Adrenal gland (tissue), 12 donors: ENCODE measurements around the gene ADGRB3. TPM values are rescaled to one million over a fixed set of nuclear protein-coding genes. Genes with fewer than 3 reads are reported as not detected.

Source experiments
- DNase-seq, 7 donors: peaks; one replicate each; pipeline ENCODE4 v3.0.0-alpha.2; 2019 to 2020
- H3K27ac ChIP-seq, 5 donors: fragments of 200-600 bp; sonication (generic) in 4 of 5; 1 replicate in 3 of 5; 2 replicates in 2 of 5; pipeline versions ENCODE4 v1.5.1 to v1.8.0; 2016 to 2020; ENCODE audit warnings: mild to moderate bottlenecking in 1 of 5
- H3K27me3 ChIP-seq: fragments of 200-600 bp; 2 replicates; pipeline ENCODE4 v1.8.0; 2021
- H3K36me3 ChIP-seq, 2 donors: fragments of 200-600 bp; replicated peaks in 1 of 2; 1 replicate in 1 of 2; 2 replicates in 1 of 2; pipeline versions ENCODE4 v1.5.1 to v1.8.0; 2018 to 2022
- H3K4me1 ChIP-seq, 2 donors: fragments of 200-600 bp; replicated peaks in 1 of 2; 1 replicate in 1 of 2; 2 replicates in 1 of 2; pipeline versions ENCODE4 v1.5.1 to v1.8.0; 2018 to 2021
- H3K4me3 ChIP-seq, 4 donors: fragments of 200-600 bp; sonication (generic) in 3 of 4; one replicate each; pipeline ENCODE4 v1.5.1; 2016 to 2018
- H3K9me3 ChIP-seq, 3 donors: fragments of 200-600 bp; sonication (generic) in 1 of 3; replicated peaks in 1 of 3; 1 replicate in 2 of 3; 2 replicates in 1 of 3; pipeline versions ENCODE4 v1.5.1 to v1.8.0; 2016 to 2021
- CTCF ChIP-seq, 6 experiments: fragments of 450-650 bp in 4 of 6; fragments of 200-600 bp in 2 of 6; sonication (generic) in 1 of 6; IDR thresholded peaks; 1 replicate in 5 of 6; 2 replicates in 1 of 6; pipeline versions ENCODE4 v1.5.1 to v1.8.0; 2016 to 2021; ENCODE audit warnings: antibody characterized with exemption in 6 of 6, mild to moderate bottlenecking in 2 of 6, moderate library complexity in 1 of 6
- POLR2A ChIP-seq, 2 donors: fragments of 450-650 bp; IDR thresholded peaks; one replicate each; pipeline ENCODE4 v1.6.1; 2017; ENCODE audit warnings: antibody characterized with exemption in 2 of 2, mild to moderate bottlenecking in 2 of 2, moderate library complexity in 1 of 2
- WGBS, 4 donors: extraction: QIAGEN DNeasy Blood & Tissue Kit in 2 of 4; methylation state at CpG; one replicate each; pipeline versions ENCODE4 v1.1.5 to v1.1.7; 2013 to 2017; 5-methylcytosine and 5-hydroxymethylcytosine counted together
- intact Hi-C, 2 donors: fragments of 100-400 bp; cut with DNase I; formaldehyde crosslinking; loops; one replicate each; pipeline versions ENCODE4 v1.14.1 to v1.15.0; 2022 to 2023
- polyA plus RNA-seq, 3 donors: library from polyadenylated mRNA; stranded (reverse); fragments of 200-250 nt in 2 of 3; fragments of 350-450 nt in 1 of 3; fragmentation: Illumina TruSeq in 1 of 3; extraction: RNeasy Lipid Tissue Mini Kit (QIAGEN cat#74804) in 1 of 3; gene quantifications; one replicate each; pipeline ENCODE4 v1.2.3, GENCODE V29; 2013 to 2014
- total RNA-seq, 9 donors: library from RNA; depleted of rRNA in 4 of 9; stranded (reverse); fragments of >200 nt in 4 of 9; fragments of 120-200 nt in 1 of 9; fragmentation: NEBNext Ultra II Directional in 1 of 9; extraction: Animal tissue kit (Norgen Biotek cat#: 25700) in 1 of 9; gene quantifications; one replicate each; pipeline versions ENCODE4 v1.1.0 to v1.2.4, GENCODE V29; 2013 to 2023
- donor health status: healthy with polysubstance abuse.
- donor health status: Bipolar disorder and iron deficiency.
- donor health status: DM: yes; HTN: yes; CAD: no.
- donor health status: DM: no; HTN: no; CAD: no.
- donor health status: DM: no; HTN: no; CAD: no.
- donor health status: DM: yes; HTN: yes; CAD: no.

Gene ADGRB3
- total and polyA plus RNA-seq, 12 donors, result 1.3 to 9.0 (median 3.1) TPM

- H3K4me3 ChIP-seq, result no peak overlapping the region
- H3K36me3 ChIP-seq, result no peaks in the 10 kb centered on the region
- 71 to 76% (median 74%) methylated on average over 8 of the region's 8 CpGs for WGBS, 4 donors
- no peak overlapping the region for H3K27ac ChIP-seq
- H3K27me3 ChIP-seq, result no peaks in the 10 kb centered on the region
- H3K9me3 ChIP-seq, result no peaks in the 10 kb centered on the region
- peak in 1 of 7 donors; percentile 63 for DNase-seq
- TF ChIP-seq CTCF (IDR thresholded peaks at IDR 0.05) (no peak), POLR2A (IDR thresholded peaks at IDR 0.05) (no peak)
- H3K4me1 ChIP-seq, result no peaks in the 10 kb centered on the region
- intact Hi-C loops, result no loop called here
These were observed 126.0 kb downstream of the ADGRB3 start for GRCh38 chr6:68760941-68761676.

- Histone ChIP-seq H3K27me3 (no peaks in the 10 kb centered on the region), H3K36me3 (no peaks in the 10 kb centered on the region), H3K9me3 (no peaks in the 10 kb centered on the region), H3K4me3 (no peak overlapping the region), H3K4me1 (no peaks in the 10 kb centered on the region), H3K27ac (no peak overlapping the region)
- no peak for DNase-seq
- intact Hi-C loops, result no loop called here
- TF ChIP-seq CTCF (IDR thresholded peaks at IDR 0.05) (no peak), POLR2A (IDR thresholded peaks at IDR 0.05) (no peak)
- 64 to 73% (median 69%) methylated on average over 2 of the region's 2 CpGs for WGBS, 4 donors
These were observed 126.9 kb downstream of the ADGRB3 start for GRCh38 chr6:68761985-68762384.

GRCh38 chr6:68771426-68771825, 136.3 kb downstream of the ADGRB3 start:
- intact Hi-C loops, result no loop called here

GRCh38 chr6:68774843-68775242, 139.8 kb downstream of the ADGRB3 start:
- H3K27me3 ChIP-seq, result no peaks in the 10 kb centered on the region
- TF ChIP-seq POLR2A (IDR thresholded peaks at IDR 0.05) (no peak), CTCF (IDR thresholded peaks at IDR 0.05) (no peak)
- 63 to 83% (median 69%) methylated on average over 1 of the region's 1 CpG for WGBS, 4 donors
- no peak overlapping the region for H3K27ac ChIP-seq
- intact Hi-C loops, result loop anchor here in 1 of 2 donors (5.0 kb wide), 1 partner anchor 138 kb away; the partner anchor contains the start of gene ADGRB3
- no peak overlapping the region for H3K4me3 ChIP-seq
- no peaks in the 10 kb centered on the region for H3K36me3 ChIP-seq
- no peaks in the 10 kb centered on the region for H3K9me3 ChIP-seq
- H3K4me1 ChIP-seq, result peaks cover 0 to 7% of the 10 kb centered on the region in 2 donors
- no peak for DNase-seq

More at GRCh38 chr6:68771426-68771825, 136.3 kb downstream of the ADGRB3 start:
- Histone ChIP-seq H3K27me3 (no peaks in the 10 kb centered on the region), H3K27ac (no peak overlapping the region), H3K36me3 (no peaks in the 10 kb centered on the region), H3K4me3 (no peak overlapping the region), H3K9me3 (no peaks in the 10 kb centered on the region), H3K4me1 (no peaks in the 10 kb centered on the region)
- TF ChIP-seq CTCF (IDR thresholded peaks at IDR 0.05) (no peak), POLR2A (IDR thresholded peaks at IDR 0.05) (no peak)
- no peak for DNase-seq
